Stomach (tissue), 9 donors: ENCODE measurements around the gene HLA-DPB1. TPM values are rescaled to one million over a fixed set of nuclear protein-coding genes. Genes with fewer than 3 reads are reported as not detected.
A peak's percentile ranks its signal among the peaks of the same experiment; 100 is the strongest.

ENCODE experiments used
- DNase-seq, 2 donors: peaks; one replicate each; pipeline versions ENCODE4 v3.0.0 to v3.0.0-alpha.2; 2013 to 2019
- H3K27ac ChIP-seq, 5 donors: fragments of 200-600 bp in 4 of 5; sonication (generic) in 4 of 5; one replicate each; pipeline ENCODE4 v1.5.1; 2013 to 2019; ENCODE audit warnings: mild to moderate bottlenecking in 1 of 5, moderate library complexity in 1 of 5
- H3K27me3 ChIP-seq, 3 donors: fragments of 200-600 bp; sonication (generic); one replicate each; pipeline ENCODE4 v1.5.1; 2017 to 2019; ENCODE audit warnings: mixed run types in 1 of 3
- H3K36me3 ChIP-seq, 4 donors: fragments of 200-600 bp; sonication (generic); 1 replicate in 3 of 4; 2 replicates in 1 of 4; pipeline ENCODE4 v1.5.1; 2016 to 2019
- H3K4me1 ChIP-seq, 4 donors: fragments of 200-600 bp; sonication (generic); one replicate each; pipeline ENCODE4 v1.5.1; 2016 to 2019
- H3K4me3 ChIP-seq, 4 donors: fragments of 200-600 bp; sonication (generic) in 3 of 4; one replicate each; pipeline ENCODE4 v1.5.1; 2016 to 2019; ENCODE audit warnings: mild to moderate bottlenecking in 1 of 4
- H3K9me3 ChIP-seq, 4 donors: fragments of 200-600 bp; sonication (generic); one replicate each; pipeline ENCODE4 v1.5.1; 2016 to 2019
- CTCF ChIP-seq, 7 experiments: fragments of 450-650 bp in 4 of 7; fragments of 200-600 bp in 3 of 7; sonication (generic) in 3 of 7; IDR thresholded peaks; one replicate each; pipeline ENCODE4 v1.5.1; 2016 to 2019; ENCODE audit warnings: antibody characterized with exemption in 7 of 7, control low read depth in 2 of 7, mild to moderate bottlenecking in 1 of 7
- EP300 ChIP-seq: sonication (generic); formaldehyde crosslinking; IDR thresholded peaks from one replicate; pipeline ENCODE4 v1.6.1; 2017; ENCODE audit warnings: antibody characterized with exemption
- POLR2A ChIP-seq, 4 donors: fragments of 450-650 bp; IDR thresholded peaks; one replicate each; pipeline ENCODE4 v1.6.1; 2016; ENCODE audit warnings: antibody characterized with exemption in 4 of 4, control low read depth in 2 of 4, mild to moderate bottlenecking in 1 of 4, moderate library complexity in 1 of 4
- POLR2AphosphoS5 ChIP-seq, 3 donors: sonication (generic); formaldehyde crosslinking; IDR thresholded peaks; one replicate each; pipeline ENCODE4 v1.6.1; 2016; ENCODE audit warnings: antibody characterized with exemption in 3 of 3
- WGBS, 5 donors: extraction: QIAGEN DNeasy Blood & Tissue Kit in 3 of 5; methylation state at CpG; one replicate each; pipeline versions ENCODE4 v1.1.5 to v1.1.7; 2013 to 2018; 5-methylcytosine and 5-hydroxymethylcytosine counted together
- intact Hi-C: fragments of 100-400 bp; cut with DNase I; formaldehyde crosslinking; loops from one replicate; pipeline ENCODE4 v1.15.1; 2023; ENCODE audit warnings: low total_unique reads
- polyA plus RNA-seq, 3 donors: library from polyadenylated mRNA; stranded (reverse); fragments of 200-250 nt; gene quantifications; one replicate each; pipeline ENCODE4 v1.2.3, GENCODE V29; 2013
- total RNA-seq, 5 donors: library from RNA; depleted of rRNA; stranded (reverse); fragments of >200 nt; gene quantifications; one replicate each; pipeline versions ENCODE4 v1.1.0 to v1.2.3, GENCODE V29; 2014 to 2016
- donor health status: healthy with polysubstance abuse.
- donor health status: Bipolar disorder and iron deficiency.
- donor health status: healthy.

HLA-DPB1 gene
- total and polyA plus RNA-seq, 8 donors: 10.7 to 62.2 (median 46.6) TPM; not detected in 1

- intact Hi-C loops: no loop called here
These were observed 2.3 kb upstream of the HLA-DPB1 start, which contains the start of gene HLA-DPA1 for GRCh38 chr6:33073431-33073871. Gene HLA-DPA1 (minus strand): TSS chr6:33073649.

GRCh38 chr6:33075208-33075567 is 602 bp upstream of the HLA-DPB1 start:
- intact Hi-C loops: no loop called here

More at GRCh38 chr6:33073431-33073871, 2.3 kb upstream of the HLA-DPB1 start, which contains the start of gene HLA-DPA1:
- no peaks in the 10 kb centered on the region for H3K27me3 ChIP-seq
- peaks cover 0 to 12% (median 7%) of the 10 kb centered on the region in 4 donors for H3K36me3 ChIP-seq
- no peak for TF ChIP-seq POLR2A (IDR thresholded peaks at IDR 0.05)
- TF ChIP-seq POLR2AphosphoS5 (IDR thresholded peaks at IDR 0.05): peak in 2 of 3 donors; percentile 57 to 94
- H3K27ac ChIP-seq: peak within 1 kb of the TSS; percentile 32 to 61 (median 48)
- H3K4me1 ChIP-seq: peaks cover 0 to 25% (median 8%) of the 10 kb centered on the region in 4 donors
- peak within 1 kb of the TSS; percentile 31 to 39 (median 36) for H3K4me3 ChIP-seq
- peak; percentile 51 to 63 for DNase-seq
- H3K9me3 ChIP-seq: no peaks in the 10 kb centered on the region
- 38 to 61% (median 60%) methylated on average over 8 of the region's 8 CpGs for WGBS, 5 donors

GRCh38 chr6:33076406-33076934 is 680 bp downstream of the HLA-DPB1 start:
- H3K4me3 ChIP-seq: peak overlapping the region; percentile 31 to 53 (median 37)
- H3K36me3 ChIP-seq: no peaks in the 10 kb centered on the region
- TF ChIP-seq EP300: no peak
- intact Hi-C loops: no loop called here
- peaks cover 0 to 46% (median 15%) of the 10 kb centered on the region in 4 donors for H3K4me1 ChIP-seq
- H3K27me3 ChIP-seq: no peaks in the 10 kb centered on the region
- H3K27ac ChIP-seq: peak overlapping the region; percentile 53 to 88 (median 70)
- 67 to 81% (median 74%) methylated on average over 3 of the region's 3 CpGs for whole genome bisulfite sequencing, 5 donors
- H3K9me3 ChIP-seq: no peaks in the 10 kb centered on the region
- no peak for DNase-seq

More at GRCh38 chr6:33075208-33075567, 602 bp upstream of the HLA-DPB1 start:
- TF ChIP-seq CTCF (IDR thresholded peaks at IDR 0.05): no peak
- no peak for TF ChIP-seq POLR2AphosphoS5 (IDR thresholded peaks at IDR 0.05)
- no peak for TF ChIP-seq EP300
- no peak for TF ChIP-seq POLR2A (IDR thresholded peaks at IDR 0.05)
- H3K27ac ChIP-seq: peak overlapping the region in 4 of 5 donors; percentile 63 to 88 (median 74)
- DNase-seq: no peak
- H3K27me3 ChIP-seq: no peaks in the 10 kb centered on the region
- no peaks in the 10 kb centered on the region for H3K9me3 ChIP-seq
- no peak overlapping the region for H3K4me3 ChIP-seq
- no peaks in the 10 kb centered on the region for H3K36me3 ChIP-seq
- H3K4me1 ChIP-seq: peaks cover 0 to 36% (median 8%) of the 10 kb centered on the region in 4 donors
- WGBS, 5 donors: 54 to 85% (median 74%) methylated on average over 4 of the region's 4 CpGs

- TF ChIP-seq CTCF (IDR thresholded peaks at IDR 0.05) (no peak), POLR2AphosphoS5 (IDR thresholded peaks at IDR 0.05) (no peak), POLR2A (IDR thresholded peaks at IDR 0.05) (no peak), EP300 (no peak)
- peaks cover 0 to 54% (median 21%) of the 10 kb centered on the region in 4 donors for H3K4me1 ChIP-seq
- intact Hi-C loops: no loop called here
- no peak for DNase-seq
- no peaks in the 10 kb centered on the region for H3K9me3 ChIP-seq
- H3K27me3 ChIP-seq: no peaks in the 10 kb centered on the region
- 48 to 70% (median 59%) methylated on average over 5 of the region's 5 CpGs for WGBS, 5 donors
- no peaks in the 10 kb centered on the region for H3K36me3 ChIP-seq
- H3K27ac ChIP-seq: no peak overlapping the region
- H3K4me3 ChIP-seq: no peak overlapping the region
These were observed 2.1 kb downstream of the HLA-DPB1 start for GRCh38 chr6:33077908-33078307.

GRCh38 chr6:33078442-33078841 is 2.7 kb downstream of the HLA-DPB1 start:
- Histone ChIP-seq H3K9me3 (no peaks in the 10 kb centered on the region), H3K36me3 (peaks cover 0 to 1% (median under 1%) of the 10 kb centered on the region in 4 donors), H3K4me1 (peaks cover 0 to 50% (median 23%) of the 10 kb centered on the region in 4 donors), H3K4me3 (no peak overlapping the region), H3K27ac (no peak overlapping the region), H3K27me3 (no peaks in the 10 kb centered on the region)
- intact Hi-C loops: no loop called here
- no peak for DNase-seq
- TF ChIP-seq CTCF (IDR thresholded peaks at IDR 0.05) (no peak), POLR2AphosphoS5 (IDR thresholded peaks at IDR 0.05) (no peak), POLR2A (IDR thresholded peaks at IDR 0.05) (no peak), EP300 (no peak)
- WGBS, 5 donors: 78 to 84% (median 83%) methylated on average over 3 of the region's 3 CpGs
